NCI-H1417 (cell line): Measurements from ENCODE around the gene ENO2.

ENCODE experiments used
- DNase-seq, 3 experiments: peaks; one replicate each; lab custom pipeline; 2025; lab: John Stamatoyannopoulos, UW

Gene ENO2

GRCh38 chr12:6960593-6961277, 46.4 kb downstream of the ENO2 start:
- DNase-seq, result peak in 2 of 3 experiments; percentile 26 to 44

- peak in 2 of 3 experiments; percentile 63 to 75 for DNase-seq
Measured at GRCh38 chr12:6961278-6961694, 46.9 kb downstream of the ENO2 start.

DNA sequence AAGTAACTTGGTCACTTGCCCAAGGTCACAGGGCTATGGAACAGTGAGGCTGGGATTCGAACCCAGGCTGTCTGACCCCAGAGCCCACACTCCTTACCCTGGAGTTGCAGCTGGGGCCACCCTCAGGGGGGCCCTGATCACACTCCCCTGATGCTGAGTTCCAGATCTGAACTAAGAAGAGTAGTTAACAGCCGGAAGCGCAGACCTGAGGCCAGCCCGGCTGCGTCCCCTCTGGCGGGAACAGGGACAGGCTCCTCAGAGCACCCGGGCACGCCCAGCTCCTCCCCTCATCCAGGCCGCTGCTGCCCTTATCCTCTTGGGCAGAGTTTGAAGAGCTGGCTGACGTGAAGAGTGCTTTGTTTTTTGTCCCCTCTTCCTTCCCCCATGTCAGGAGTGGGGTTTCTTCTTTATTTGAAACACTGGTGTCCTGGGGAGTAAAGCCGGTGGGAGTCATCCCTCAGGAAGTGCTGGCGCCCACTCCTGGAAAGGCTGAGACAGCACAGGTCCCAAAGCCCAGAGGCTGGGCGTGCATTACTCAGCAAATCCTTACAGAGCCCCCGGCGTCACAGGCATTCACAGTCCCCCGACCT, 47.4 kb downstream of the ENO2 start:
- peak; percentile 86 to 96 (median 93) for DNase-seq

DNA sequence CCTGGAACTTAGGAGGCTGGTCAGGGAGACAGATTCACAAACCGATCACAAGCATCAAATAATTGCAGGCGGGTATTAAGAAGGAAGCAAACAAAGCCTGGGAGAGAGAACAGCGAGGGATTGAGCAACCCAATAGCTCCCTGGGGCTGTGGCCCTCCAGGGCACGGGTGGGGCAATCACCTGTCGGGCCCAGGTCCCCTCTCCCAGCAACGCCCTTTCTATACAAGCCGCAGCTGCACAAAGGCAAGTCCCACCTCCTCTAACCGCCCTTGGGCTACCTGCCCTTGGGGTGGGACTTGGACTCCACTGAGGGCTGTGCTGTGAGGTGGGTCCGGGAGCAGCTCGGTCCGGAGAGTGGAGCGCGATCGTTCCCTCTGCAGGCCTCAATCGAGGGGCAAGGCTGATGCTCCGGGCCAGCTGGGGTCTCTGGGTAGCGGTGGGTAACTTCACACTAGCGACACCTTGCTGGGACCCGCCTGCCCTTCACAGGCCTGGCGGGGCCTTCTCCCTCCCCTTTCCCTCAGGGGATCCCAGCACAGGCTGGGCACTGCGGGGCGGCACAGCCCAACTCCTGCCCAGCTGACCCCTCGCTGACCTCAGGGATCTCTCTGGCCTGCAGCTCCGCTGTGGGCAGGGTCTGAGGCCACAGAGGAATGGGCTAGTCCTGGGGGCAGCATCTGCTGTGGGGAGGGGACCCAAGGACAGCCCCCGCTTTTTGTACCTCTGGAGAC, 48.1 kb downstream of the ENO2 start:
- DNase-seq, result peak in 2 of 3 experiments; percentile 78 to 96

- peak; percentile 87 to 94 (median 93) for DNase-seq
Measured at GRCh38 chr12:6963016-6963731, 48.8 kb downstream of the ENO2 start.

DNA sequence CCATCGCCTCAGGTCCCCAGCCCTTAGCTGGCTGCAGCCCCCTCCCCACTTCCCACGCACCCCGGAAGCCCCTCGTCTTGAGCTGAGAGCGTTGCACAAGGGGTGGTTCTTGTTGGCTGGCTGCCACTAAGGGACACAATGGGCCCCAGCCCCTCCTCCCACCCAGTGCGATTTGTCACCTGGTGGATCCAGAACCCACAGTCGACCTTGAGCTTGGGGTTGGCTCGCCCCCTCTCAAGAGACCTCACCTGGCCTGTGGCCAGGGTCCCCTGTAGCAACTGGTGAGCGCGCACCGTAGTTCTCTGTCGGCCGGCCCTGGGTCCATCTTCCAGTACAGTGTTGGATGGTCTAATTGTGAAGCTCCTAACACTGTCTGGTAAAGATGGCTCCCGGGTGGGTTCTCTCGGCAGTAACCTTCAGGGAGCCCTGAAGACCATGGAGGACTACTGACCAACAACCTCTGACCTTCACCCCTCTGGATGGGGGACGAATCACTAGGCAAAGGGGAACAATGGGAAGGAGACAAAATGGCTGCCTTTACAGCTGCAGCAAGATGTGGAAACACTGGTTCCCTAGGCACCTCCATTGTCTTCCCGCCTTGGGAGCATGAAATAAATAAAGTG, 49.5 kb downstream of the ENO2 start:
- DNase-seq, result peak; percentile 46 to 71 (median 69)

DNA sequence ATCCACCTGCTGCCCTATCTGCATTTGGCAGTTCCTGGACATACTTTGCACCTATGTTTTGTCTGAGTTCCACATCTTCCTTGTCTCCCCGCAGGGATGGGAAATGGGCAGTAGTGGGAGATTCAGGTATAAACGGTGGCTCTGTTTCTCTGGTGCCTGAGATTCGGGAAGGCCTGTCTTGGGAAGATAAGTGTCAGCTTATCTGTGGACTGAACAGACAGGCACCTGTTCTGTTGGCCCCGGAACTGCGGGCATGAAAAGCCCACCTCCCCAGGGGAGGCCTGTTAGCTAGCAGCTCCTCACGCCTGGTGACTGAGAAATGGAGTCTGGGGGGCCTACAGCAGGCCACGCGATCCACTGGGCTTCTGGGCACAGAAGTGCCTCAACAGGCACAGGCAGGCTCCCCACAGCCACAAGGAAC, 50.2 kb downstream of the ENO2 start:
- DNase-seq, result no peak

DNA sequence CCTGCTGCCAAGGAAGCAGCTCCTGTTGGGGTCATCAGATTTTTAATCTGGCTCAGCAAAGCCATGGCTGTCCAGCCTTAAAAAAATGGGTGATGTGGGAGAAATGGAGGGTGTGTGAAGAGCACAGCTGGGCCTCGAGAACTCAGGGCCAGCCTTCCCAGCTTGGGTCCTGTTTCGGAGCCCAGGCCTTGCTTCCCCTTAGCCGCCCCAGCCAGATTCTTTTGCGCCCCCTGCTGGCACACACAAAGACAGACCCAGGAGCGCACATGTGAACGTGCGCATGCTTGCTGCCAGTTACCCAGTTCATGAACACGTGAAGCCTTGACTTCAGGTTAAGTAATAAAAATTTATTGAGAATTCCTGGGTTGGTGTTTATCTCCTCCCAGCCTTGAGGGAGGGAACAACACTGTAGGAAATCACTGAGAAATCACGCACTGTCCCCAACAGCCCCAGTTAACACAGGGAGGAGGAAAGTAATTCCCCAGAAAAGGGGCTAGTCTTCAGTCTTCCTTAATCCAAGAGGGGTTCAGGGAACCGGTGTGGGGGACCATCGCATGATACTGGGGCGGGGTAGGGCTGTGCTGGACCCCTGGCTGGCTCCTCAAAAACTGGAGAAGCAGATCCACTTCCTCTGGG, 50.8 kb downstream of the ENO2 start:
- DNase-seq, result peak; percentile 70 to 88 (median 88)

DNA sequence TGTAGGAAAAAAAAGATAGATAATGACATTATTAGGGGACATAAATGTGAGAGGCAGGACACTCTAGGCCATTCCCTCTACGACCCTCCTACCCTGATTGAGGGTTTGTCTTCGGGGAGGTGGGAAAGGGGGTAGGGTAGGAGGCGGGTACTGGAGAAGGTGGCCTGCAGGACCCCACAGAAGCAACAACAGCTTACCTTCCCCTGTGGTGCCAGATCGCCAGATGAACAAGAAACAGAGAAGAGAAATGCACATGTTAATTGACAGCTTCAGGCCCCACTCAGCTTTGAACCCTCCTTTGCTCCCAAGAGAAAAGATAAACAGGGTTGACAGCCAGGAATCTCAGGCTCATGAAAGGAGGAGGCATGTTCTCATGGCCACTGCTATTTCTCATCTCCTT, 51.3 kb downstream of the ENO2 start:
- no peak for DNase-seq

DNA sequence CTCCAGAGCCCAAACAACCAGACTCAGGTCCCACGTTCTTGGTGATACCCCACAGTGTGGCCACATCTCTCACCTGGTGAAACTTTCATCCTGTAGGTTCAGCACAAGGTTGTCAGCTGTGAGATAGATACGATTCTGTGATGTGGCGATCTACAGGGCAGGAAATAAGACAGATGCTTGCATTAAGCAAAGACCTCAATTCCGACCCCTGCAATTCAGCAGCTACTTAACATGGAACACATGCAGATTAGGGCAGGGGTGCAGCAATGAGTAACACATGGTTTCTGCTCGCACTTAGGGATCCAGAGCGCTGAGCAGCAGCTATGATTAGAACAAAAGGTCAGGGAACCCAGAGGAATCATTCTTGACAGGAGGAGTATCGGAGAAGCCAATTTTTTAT, 52.0 kb downstream of the ENO2 start:
- DNase-seq, result no peak

DNA sequence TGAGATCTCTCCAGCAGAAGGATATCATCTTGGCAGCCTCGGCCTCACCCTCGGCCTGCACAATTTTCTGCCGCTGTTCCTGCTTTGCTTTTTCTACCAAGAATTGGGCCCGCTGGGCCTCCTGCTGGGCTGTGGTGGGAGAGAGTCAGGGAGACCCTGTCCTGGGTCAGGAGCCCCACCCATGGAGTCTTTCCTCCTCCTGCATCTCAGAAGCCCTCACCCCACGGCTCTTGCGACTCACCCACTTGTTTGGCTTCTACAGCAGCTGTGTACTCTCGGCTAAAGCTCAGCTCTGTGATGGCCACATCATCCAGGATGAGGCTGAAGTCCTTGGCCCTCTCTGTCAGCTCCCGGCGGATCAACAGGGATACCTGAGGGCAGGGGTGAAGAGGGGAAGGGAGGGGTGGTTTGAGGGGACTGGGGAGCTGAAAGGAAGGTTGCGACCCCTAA, 53.3 kb downstream of the ENO2 start:
- no peak for DNase-seq

GRCh38 chr12:6968426-6968825, 54.0 kb downstream of the ENO2 start:
- DNase-seq, result no peak

- DNase-seq, result peak in 1 of 3 experiments; percentile 55
Measured at GRCh38 chr12:6970096-6970527, 55.7 kb downstream of the ENO2 start.
